Stomach smooth muscle (tissue), 2 donors: ENCODE measurements around the gene CYFIP1.
A peak's percentile ranks its signal among the peaks of the same experiment; 100 is the strongest.

Source experiments
- H3K27ac ChIP-seq: one replicate; pipeline ENCODE4 v1.7.0; 2013; ENCODE audit warnings: mild to moderate bottlenecking, low read length, inconsistent platforms
- H3K27me3 ChIP-seq, 2 donors: one replicate each; pipeline ENCODE4 v1.7.0; 2013; ENCODE audit warnings: low read length in 2 of 2; ENCODE audit not compliant: insufficient read depth in 2 of 2, control insufficient read depth in 1 of 2
- H3K36me3 ChIP-seq, 2 donors: one replicate each; pipeline ENCODE4 v1.7.0; 2013; ENCODE audit warnings: low read length in 2 of 2; ENCODE audit not compliant: control insufficient read depth in 2 of 2, insufficient read depth in 2 of 2
- H3K4me1 ChIP-seq: one replicate; pipeline ENCODE4 v1.7.0; 2013; ENCODE audit warnings: low read length; ENCODE audit not compliant: control insufficient read depth, insufficient read depth
- H3K4me3 ChIP-seq, 2 donors: one replicate each; pipeline ENCODE4 v1.7.0; 2013; ENCODE audit warnings: low read length in 2 of 2
- H3K9ac ChIP-seq, 2 donors: one replicate each; pipeline ENCODE4 v1.7.0; 2013; ENCODE audit warnings: low read length in 2 of 2, mild to moderate bottlenecking in 1 of 2
- H3K9me3 ChIP-seq, 2 donors: one replicate each; pipeline ENCODE4 v1.7.0; 2013; ENCODE audit warnings: low read length in 2 of 2; ENCODE audit not compliant: control insufficient read depth in 2 of 2
- donor health status: healthy.
- donor health status: Pancreatic carcinoma.

CYFIP1 gene

GRCh38 chr15:22949074-22949547 lies 31.1 kb downstream of the CYFIP1 start:
- H3K9ac ChIP-seq: peak overlapping the region in 1 of 2 donors; percentile 51
- no peaks in the 10 kb centered on the region for H3K9me3 ChIP-seq
- peak overlapping the region in 1 of 2 donors; percentile 69 for H3K4me3 ChIP-seq
- H3K36me3 ChIP-seq: peaks cover 2 to 8% of the 10 kb centered on the region in 2 donors
- peaks cover 52% of the 10 kb centered on the region for H3K4me1 ChIP-seq
- peak overlapping the region; percentile 71 for H3K27ac ChIP-seq
- no peaks in the 10 kb centered on the region for H3K27me3 ChIP-seq

- H3K36me3 ChIP-seq: peaks cover 6 to 15% of the 10 kb centered on the region in 2 donors
- no peak overlapping the region for H3K9ac ChIP-seq
These were observed 32.1 kb downstream of the CYFIP1 start for GRCh38 chr15:22948056-22948455.

GRCh38 chr15:22947101-22948000 lies 32.8 kb downstream of the CYFIP1 start:
- peaks cover 13 to 21% of the 10 kb centered on the region in 2 donors for H3K36me3 ChIP-seq
- H3K9ac ChIP-seq: no peak overlapping the region
- no peak overlapping the region for H3K27ac ChIP-seq
- H3K4me3 ChIP-seq: no peak overlapping the region
- H3K4me1 ChIP-seq: peaks cover 40% of the 10 kb centered on the region
- H3K9me3 ChIP-seq: no peaks in the 10 kb centered on the region
- no peaks in the 10 kb centered on the region for H3K27me3 ChIP-seq

More at GRCh38 chr15:22948056-22948455, 32.1 kb downstream of the CYFIP1 start:
- Histone ChIP-seq H3K4me1 (peaks cover 44% of the 10 kb centered on the region), H3K27ac (peak overlapping the region; percentile 71), H3K4me3 (no peak overlapping the region), H3K9me3 (no peaks in the 10 kb centered on the region), H3K27me3 (no peaks in the 10 kb centered on the region)

GRCh38 chr15:22945071-22945470 lies 35.1 kb downstream of the CYFIP1 start:
- no peak overlapping the region for H3K4me3 ChIP-seq
- no peaks in the 10 kb centered on the region for H3K9me3 ChIP-seq
- H3K36me3 ChIP-seq: peaks cover 25% of the 10 kb centered on the region in 2 donors
- no peaks in the 10 kb centered on the region for H3K27me3 ChIP-seq
- peaks cover 22% of the 10 kb centered on the region for H3K4me1 ChIP-seq
- H3K27ac ChIP-seq: peak overlapping the region; percentile 41
- H3K9ac ChIP-seq: no peak overlapping the region

- H3K27ac ChIP-seq: peak overlapping the region; percentile 41
- no peaks in the 10 kb centered on the region for H3K9me3 ChIP-seq
- H3K4me1 ChIP-seq: peaks cover 21% of the 10 kb centered on the region
- peaks cover 25% of the 10 kb centered on the region in 2 donors for H3K36me3 ChIP-seq
- no peaks in the 10 kb centered on the region for H3K27me3 ChIP-seq
- no peak overlapping the region for H3K9ac ChIP-seq
- H3K4me3 ChIP-seq: no peak overlapping the region
These were observed 35.5 kb downstream of the CYFIP1 start for GRCh38 chr15:22944651-22945050.

- no peaks in the 10 kb centered on the region for H3K27me3 ChIP-seq
- no peak overlapping the region for H3K27ac ChIP-seq
- H3K4me3 ChIP-seq: no peak overlapping the region
- H3K9me3 ChIP-seq: no peaks in the 10 kb centered on the region
- H3K36me3 ChIP-seq: peaks cover 35 to 37% of the 10 kb centered on the region in 2 donors
- no peak overlapping the region for H3K9ac ChIP-seq
- peaks cover 17% of the 10 kb centered on the region for H3K4me1 ChIP-seq
These were observed 37.3 kb downstream of the CYFIP1 start for GRCh38 chr15:22942877-22943276.

- Histone ChIP-seq H3K9ac (no peak overlapping the region), H3K4me1 (peaks cover 12% of the 10 kb centered on the region), H3K27me3 (no peaks in the 10 kb centered on the region), H3K36me3 (peaks cover 36 to 38% of the 10 kb centered on the region in 2 donors), H3K4me3 (no peak overlapping the region), H3K27ac (no peak overlapping the region), H3K9me3 (no peaks in the 10 kb centered on the region)
These were observed 37.8 kb downstream of the CYFIP1 start for GRCh38 chr15:22942306-22942855.

GRCh38 chr15:22941179-22941578 lies 39.0 kb downstream of the CYFIP1 start:
- no peak overlapping the region for H3K4me3 ChIP-seq
- no peak overlapping the region for H3K9ac ChIP-seq
- no peaks in the 10 kb centered on the region for H3K9me3 ChIP-seq
- peaks cover 41 to 49% of the 10 kb centered on the region in 2 donors for H3K36me3 ChIP-seq
- no peak overlapping the region for H3K27ac ChIP-seq
- peaks cover 12% of the 10 kb centered on the region for H3K4me1 ChIP-seq
- no peaks in the 10 kb centered on the region for H3K27me3 ChIP-seq

- H3K9ac ChIP-seq: no peak overlapping the region
- no peaks in the 10 kb centered on the region for H3K9me3 ChIP-seq
- H3K36me3 ChIP-seq: peaks cover 41 to 58% of the 10 kb centered on the region in 2 donors
- H3K27ac ChIP-seq: no peak overlapping the region
- no peaks in the 10 kb centered on the region for H3K27me3 ChIP-seq
- peaks cover 6% of the 10 kb centered on the region for H3K4me1 ChIP-seq
- H3K4me3 ChIP-seq: no peak overlapping the region
These were observed 40.5 kb downstream of the CYFIP1 start for GRCh38 chr15:22939652-22940061.

GRCh38 chr15:22939051-22939450 lies 41.1 kb downstream of the CYFIP1 start:
- no peaks in the 10 kb centered on the region for H3K4me1 ChIP-seq
- H3K9ac ChIP-seq: no peak overlapping the region
- no peaks in the 10 kb centered on the region for H3K27me3 ChIP-seq
- H3K4me3 ChIP-seq: no peak overlapping the region
- no peak overlapping the region for H3K27ac ChIP-seq
- H3K9me3 ChIP-seq: no peaks in the 10 kb centered on the region
- H3K36me3 ChIP-seq: peaks cover 37 to 58% of the 10 kb centered on the region in 2 donors
